Fibroblast of lung (primary cell): ENCODE results near the gene CTSC. TPM values are rescaled to one million over a fixed set of nuclear protein-coding genes. Genes with fewer than 3 reads are reported as not detected.

Source experiments
- DNase-seq, 2 donors: peaks; one replicate each; pipeline versions ENCODE4 v3.0.0 to v3.0.0-alpha.2; 2010; ENCODE audit warnings: low read depth in 2 of 2
- H2AFZ ChIP-seq: 2 replicates; pipeline ENCODE4 v1.5.1; 2012; ENCODE audit warnings: low read length, control low read depth, inconsistent platforms
- H3K27ac ChIP-seq: 2 replicates; pipeline ENCODE4 v1.5.1; 2011; ENCODE audit warnings: low read length, control low read depth; ENCODE audit not compliant: insufficient read depth
- H3K27me3 ChIP-seq: 2 replicates; pipeline ENCODE4 v1.5.1; 2011; ENCODE audit warnings: mild to moderate bottlenecking, low read length; ENCODE audit not compliant: control insufficient read depth, insufficient read depth
- H3K36me3 ChIP-seq: 2 replicates; pipeline ENCODE4 v1.5.1; 2011; ENCODE audit warnings: low read length; ENCODE audit not compliant: control insufficient read depth, insufficient read depth
- H3K4me1 ChIP-seq: 2 replicates; pipeline ENCODE4 v1.5.1; 2011; ENCODE audit warnings: low read length; ENCODE audit not compliant: control insufficient read depth, insufficient read depth; ENCODE audit errors: extremely low read depth
- H3K4me2 ChIP-seq: 2 replicates; pipeline ENCODE4 v1.5.1; 2011; ENCODE audit warnings: low read length, control low read depth; ENCODE audit not compliant: insufficient read depth; ENCODE audit errors: extremely low read depth
- H3K4me3 ChIP-seq, 4 experiments: fragments of 200-600 bp in 1 of 4; sonication (generic) in 1 of 4; replicated peaks in 1 of 4; 2 replicates each; pipeline ENCODE4 v1.5.1; 2011 to 2016; ENCODE audit warnings: low read length in 4 of 4, low read depth in 3 of 4, mild to moderate bottlenecking in 3 of 4, control low read depth in 2 of 4, inconsistent platforms in 1 of 4, mixed read lengths in 1 of 4; ENCODE audit not compliant: insufficient read depth in 1 of 4; ENCODE audit errors: control extremely low read depth in 1 of 4
- H3K79me2 ChIP-seq: 2 replicates; pipeline ENCODE4 v1.5.1; 2012; ENCODE audit warnings: mild to moderate bottlenecking, low read length, inconsistent platforms; ENCODE audit not compliant: control insufficient read depth, insufficient read depth
- H3K9ac ChIP-seq: 2 replicates; pipeline ENCODE4 v1.5.1; 2011; ENCODE audit warnings: mild to moderate bottlenecking, low read length, control low read depth; ENCODE audit not compliant: insufficient read depth
- H3K9me3 ChIP-seq: 2 replicates; pipeline ENCODE4 v1.5.1; 2012; ENCODE audit warnings: low read depth, low read length; ENCODE audit not compliant: control insufficient read depth, insufficient read depth
- H4K20me1 ChIP-seq: 2 replicates; pipeline ENCODE4 v1.5.1; 2011; ENCODE audit warnings: low read length; ENCODE audit not compliant: control insufficient read depth, insufficient read depth; ENCODE audit errors: extremely low read depth
- EZH2 ChIP-seq: IDR thresholded peaks from 2 replicates; pipeline ENCODE4 v1.5.1; 2012; ENCODE audit warnings: low read length, control low read depth, mild to moderate bottlenecking; ENCODE audit errors: missing control alignments
- polyA plus RNA-seq, 2 donors: library from polyadenylated mRNA; depleted of rRNA in 1 of 2; stranded (reverse) in 1 of 2; unstranded in 1 of 2; fragments of >200 nt; gene quantifications; 2 replicates each; pipeline ENCODE4 v1.2.1, GENCODE V29; 2011 to 2012; ENCODE audit warnings: missing spikeins in 1 of 2
- total RNA-seq: library from RNA; depleted of rRNA; stranded (reverse); fragments of >200 nt; gene quantifications from 2 replicates; pipeline ENCODE4 v1.2.1, GENCODE V29; 2014
- TF ChIP-seq, protein P1 (sequence below), 2 donors: IDR thresholded peaks in 1 of 2; conservative IDR thresholded peaks in 1 of 2; 1 replicate in 1 of 2; 2 replicates in 1 of 2; pipeline ENCODE4 v1.5.1; 2011 to 2012; ENCODE audit warnings: low read length in 2 of 2, control low read depth in 1 of 2, inconsistent platforms in 1 of 2, low read depth in 1 of 2, mild to moderate bottlenecking in 1 of 2

The CTSC gene
- total and polyA plus RNA-seq, 2 donors (not counting 1 experiment from before 2014, with no cell fraction given): 75.8 to 593 TPM

DNA sequence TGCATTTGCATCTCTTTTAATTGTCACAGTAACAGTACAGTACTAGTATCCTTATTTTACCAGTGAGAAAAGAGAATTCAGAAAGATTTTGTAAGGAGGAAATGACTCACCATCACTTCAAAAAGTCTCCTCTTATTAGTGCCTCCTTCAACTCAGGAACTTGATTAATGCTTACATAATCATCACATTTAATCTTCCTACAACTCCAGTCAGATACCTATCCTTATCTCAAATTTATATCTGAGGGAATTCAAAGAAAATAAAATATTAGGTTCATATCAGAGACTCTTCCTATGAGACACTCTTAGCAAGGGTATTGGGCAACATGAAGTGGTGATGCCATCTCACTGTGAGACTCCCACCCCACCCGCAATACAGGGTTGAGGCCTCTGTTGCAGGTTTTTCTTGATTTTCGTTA, 26.1 kb upstream of the CTSC start:
- Histone ChIP-seq H3K4me3 (no peak overlapping the region), H3K4me2 (no peak overlapping the region), H3K27ac (no peak overlapping the region), H3K27me3 (no peaks in the 10 kb centered on the region), H3K36me3 (no peaks in the 10 kb centered on the region), H2AFZ (no peak overlapping the region), H3K9ac (no peak overlapping the region), H3K4me1 (no peaks in the 10 kb centered on the region), H4K20me1 (no peaks in the 10 kb centered on the region), H3K9me3 (no peaks in the 10 kb centered on the region), H3K79me2 (no peaks in the 10 kb centered on the region)
- peak; percentile 32 to 67 for DNase-seq
- TF ChIP-seq EZH2: no peak
- TF ChIP-seq, protein P1, sequence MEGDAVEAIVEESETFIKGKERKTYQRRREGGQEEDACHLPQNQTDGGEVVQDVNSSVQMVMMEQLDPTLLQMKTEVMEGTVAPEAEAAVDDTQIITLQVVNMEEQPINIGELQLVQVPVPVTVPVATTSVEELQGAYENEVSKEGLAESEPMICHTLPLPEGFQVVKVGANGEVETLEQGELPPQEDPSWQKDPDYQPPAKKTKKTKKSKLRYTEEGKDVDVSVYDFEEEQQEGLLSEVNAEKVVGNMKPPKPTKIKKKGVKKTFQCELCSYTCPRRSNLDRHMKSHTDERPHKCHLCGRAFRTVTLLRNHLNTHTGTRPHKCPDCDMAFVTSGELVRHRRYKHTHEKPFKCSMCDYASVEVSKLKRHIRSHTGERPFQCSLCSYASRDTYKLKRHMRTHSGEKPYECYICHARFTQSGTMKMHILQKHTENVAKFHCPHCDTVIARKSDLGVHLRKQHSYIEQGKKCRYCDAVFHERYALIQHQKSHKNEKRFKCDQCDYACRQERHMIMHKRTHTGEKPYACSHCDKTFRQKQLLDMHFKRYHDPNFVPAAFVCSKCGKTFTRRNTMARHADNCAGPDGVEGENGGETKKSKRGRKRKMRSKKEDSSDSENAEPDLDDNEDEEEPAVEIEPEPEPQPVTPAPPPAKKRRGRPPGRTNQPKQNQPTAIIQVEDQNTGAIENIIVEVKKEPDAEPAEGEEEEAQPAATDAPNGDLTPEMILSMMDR (conservative IDR thresholded peaks at IDR 0.05 in 1 of 2, IDR thresholded peaks at IDR 0.05 in 1 of 2; ENCODE audit: low read depth in 1 of 2, low read length in 2 of 2): no peak

DNA sequence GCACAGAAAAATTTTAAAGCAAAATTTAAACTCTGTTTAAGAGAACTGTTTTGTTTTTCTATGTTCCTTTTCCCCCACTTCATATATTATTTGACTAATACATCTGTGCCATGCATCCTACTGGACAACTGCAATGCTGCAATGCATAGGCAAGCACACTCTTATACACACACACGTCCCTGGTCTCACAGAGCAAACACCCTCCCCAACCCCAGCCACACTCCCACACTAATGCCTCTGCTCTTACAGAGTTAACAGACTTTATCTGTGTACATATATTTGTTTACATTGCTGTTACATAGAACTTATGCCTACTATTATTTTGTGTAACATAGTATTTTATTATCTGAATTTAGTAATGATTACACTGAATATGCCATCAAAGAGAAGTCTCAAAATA, 25.5 kb upstream of the CTSC start:
- Histone ChIP-seq H4K20me1 (no peaks in the 10 kb centered on the region), H3K9me3 (no peaks in the 10 kb centered on the region), H3K79me2 (no peaks in the 10 kb centered on the region), H3K4me3 (no peak overlapping the region), H3K9ac (no peak overlapping the region), H2AFZ (no peak overlapping the region), H3K27me3 (no peaks in the 10 kb centered on the region), H3K36me3 (no peaks in the 10 kb centered on the region), H3K4me1 (no peaks in the 10 kb centered on the region), H3K27ac (no peak overlapping the region), H3K4me2 (no peak overlapping the region)
- no peak for DNase-seq
- no peak for TF ChIP-seq EZH2
- TF ChIP-seq, protein P1 (conservative IDR thresholded peaks at IDR 0.05 in 1 of 2, IDR thresholded peaks at IDR 0.05 in 1 of 2; ENCODE audit: low read depth in 1 of 2, low read length in 2 of 2): no peak

DNA sequence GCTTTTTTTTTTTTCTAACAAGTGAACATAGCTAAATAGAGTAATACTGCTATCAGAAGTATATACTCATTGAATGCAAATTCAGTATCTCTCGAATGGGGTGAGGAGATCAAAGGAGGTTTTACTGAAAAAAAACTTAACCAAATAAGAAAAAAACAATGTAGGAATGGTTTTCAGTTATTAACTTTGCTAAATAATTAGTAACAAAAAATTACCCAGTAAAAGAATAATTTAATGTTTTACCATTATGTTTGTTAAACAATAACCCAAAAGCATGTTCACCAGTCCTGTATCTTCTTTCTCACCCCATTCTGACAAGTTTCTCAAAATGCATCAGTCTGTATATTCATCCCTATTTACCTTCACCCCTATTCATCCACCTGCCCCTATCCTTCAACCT, 22.6 kb upstream of the CTSC start:
- Histone ChIP-seq H3K9ac (no peak overlapping the region), H3K4me2 (no peak overlapping the region), H3K27ac (no peak overlapping the region), H2AFZ (no peak overlapping the region), H3K9me3 (no peaks in the 10 kb centered on the region), H3K4me1 (no peaks in the 10 kb centered on the region), H3K79me2 (no peaks in the 10 kb centered on the region), H3K36me3 (no peaks in the 10 kb centered on the region), H3K4me3 (no peak overlapping the region), H4K20me1 (no peaks in the 10 kb centered on the region), H3K27me3 (no peaks in the 10 kb centered on the region)
- no peak for TF ChIP-seq EZH2
- TF ChIP-seq, protein P1 (conservative IDR thresholded peaks at IDR 0.05 in 1 of 2, IDR thresholded peaks at IDR 0.05 in 1 of 2; ENCODE audit: low read depth in 1 of 2, low read length in 2 of 2): no peak
- no peak for DNase-seq
